Measurements from ENCODE around the gene PARP8.
A peak's percentile ranks its signal among the peaks of the same experiment; 100 is the strongest.
"Not testable (repeated sequence)": the region's sequence is repeated elsewhere in the genome, so short reads cannot be mapped to it uniquely, and the experiment has no call there.

The PARP8 gene

DNA sequence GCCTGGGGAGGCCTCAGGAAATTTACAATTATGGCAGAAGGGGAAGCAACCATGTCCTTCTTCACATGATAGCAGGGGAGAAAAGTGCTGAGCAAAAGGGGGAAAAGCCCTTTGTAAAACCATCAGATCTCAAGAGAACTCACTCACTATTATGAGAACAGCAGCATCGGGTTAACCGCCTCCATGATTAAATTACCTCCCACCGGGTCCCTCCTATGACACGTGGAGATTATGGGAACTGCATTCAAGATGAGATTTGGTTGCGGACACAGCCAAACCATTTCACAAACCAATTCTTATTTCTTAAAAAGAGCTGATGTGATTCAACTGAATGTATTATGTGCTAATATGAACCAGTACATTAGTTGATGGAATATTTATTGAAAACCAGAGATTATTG lies 63.9 kb downstream of the PARP8 start:
- DNase-seq = no peak

DNA sequence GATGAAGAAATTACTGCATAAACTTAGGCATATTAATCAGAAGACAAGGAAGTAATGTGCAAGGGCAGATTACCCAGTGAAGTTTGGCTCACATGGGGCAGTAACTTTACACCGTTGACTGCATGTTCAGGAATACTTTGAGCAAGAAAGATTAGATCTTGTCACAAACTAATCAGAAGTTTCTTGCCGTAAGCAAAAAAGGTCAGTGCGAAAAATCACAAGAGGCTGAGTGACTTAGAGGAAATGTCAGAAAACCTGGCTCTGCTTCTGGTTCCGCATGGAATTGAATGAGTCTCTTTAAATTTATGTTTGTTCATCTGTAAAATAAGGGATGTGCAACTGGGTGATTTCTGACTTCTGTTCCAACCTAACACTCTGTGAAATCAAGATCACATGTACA lies 64.4 kb downstream of the PARP8 start:
- no peak for DNase-seq

DNA sequence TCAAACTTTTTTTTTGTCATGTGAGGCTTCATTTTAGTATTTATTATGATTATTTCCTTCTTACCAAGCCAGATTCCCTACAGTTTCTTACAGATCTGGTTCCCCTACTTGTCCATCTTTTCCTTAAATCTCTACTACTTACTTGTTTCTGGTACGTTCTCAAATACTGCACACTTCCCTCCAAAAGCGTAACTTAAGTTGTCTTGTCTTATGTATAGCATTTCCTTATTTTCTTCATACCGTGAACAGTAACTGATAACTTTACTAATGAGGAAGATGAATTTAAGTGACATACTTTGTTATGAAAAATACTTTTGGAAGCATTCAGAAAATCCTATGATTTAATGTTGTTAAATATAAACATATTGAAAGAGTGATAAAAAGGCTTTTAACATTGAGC lies 67.3 kb downstream of the PARP8 start:
- no peak for DNase-seq

DNA sequence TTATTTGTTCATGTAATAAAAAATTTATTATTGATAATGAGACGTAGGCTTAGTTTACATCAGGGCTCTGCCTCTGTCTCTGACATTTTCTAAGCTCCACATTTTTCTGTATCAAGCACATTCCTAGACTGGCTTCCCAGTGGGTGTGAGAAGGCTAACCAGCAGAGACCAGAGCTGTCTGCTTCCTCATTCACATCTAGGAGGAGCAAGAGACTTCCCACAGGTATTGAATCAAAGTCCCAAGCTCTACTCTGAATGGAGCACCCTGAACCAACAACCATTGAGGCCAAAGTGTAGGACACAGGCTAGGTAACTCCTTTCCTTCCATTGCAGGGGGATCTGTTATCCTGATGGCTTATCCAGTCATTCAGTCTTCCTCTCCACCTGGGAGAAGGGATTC lies 72.4 kb downstream of the PARP8 start:
- DNase-seq = no peak

DNA sequence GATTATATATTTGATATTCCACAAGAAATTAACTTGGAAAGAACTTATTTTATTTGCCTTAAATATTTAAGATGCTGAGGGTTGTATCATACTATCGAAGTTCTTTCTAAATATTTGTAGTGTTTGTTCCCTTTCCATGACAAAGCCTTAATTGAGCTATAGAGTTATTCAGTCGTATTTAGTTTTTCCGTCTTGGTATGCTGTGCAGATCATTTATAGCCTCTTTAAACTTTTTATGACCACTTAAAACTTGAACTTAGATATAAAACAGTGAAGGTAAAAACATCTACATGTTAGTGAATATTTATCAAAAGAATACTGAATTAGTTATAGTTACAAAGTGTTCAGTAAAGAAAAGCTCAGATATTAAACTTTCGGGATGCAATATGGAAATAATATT lies 74.4 kb downstream of the PARP8 start:
- no peak for DNase-seq

DNA sequence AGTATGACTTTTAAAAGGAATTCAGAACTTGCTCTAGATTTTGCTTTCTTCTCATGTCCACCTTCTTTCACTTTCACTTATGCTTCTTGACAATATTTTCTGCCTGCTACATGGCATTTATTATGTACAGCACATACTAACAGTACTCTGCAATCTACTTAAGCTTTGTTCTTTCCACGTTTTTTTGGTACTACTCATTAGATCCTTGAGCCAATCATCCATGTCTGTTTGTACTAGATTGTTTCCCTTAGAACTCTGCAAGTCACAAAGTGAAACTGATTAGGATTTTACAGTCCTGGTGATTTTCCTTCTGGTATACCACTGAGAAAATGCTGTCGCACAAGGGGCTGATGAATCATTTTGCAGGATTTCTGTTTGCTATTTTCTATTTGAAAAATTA lies 78.3 kb downstream of the PARP8 start:
- peak; percentile 21 for DNase-seq

DNA sequence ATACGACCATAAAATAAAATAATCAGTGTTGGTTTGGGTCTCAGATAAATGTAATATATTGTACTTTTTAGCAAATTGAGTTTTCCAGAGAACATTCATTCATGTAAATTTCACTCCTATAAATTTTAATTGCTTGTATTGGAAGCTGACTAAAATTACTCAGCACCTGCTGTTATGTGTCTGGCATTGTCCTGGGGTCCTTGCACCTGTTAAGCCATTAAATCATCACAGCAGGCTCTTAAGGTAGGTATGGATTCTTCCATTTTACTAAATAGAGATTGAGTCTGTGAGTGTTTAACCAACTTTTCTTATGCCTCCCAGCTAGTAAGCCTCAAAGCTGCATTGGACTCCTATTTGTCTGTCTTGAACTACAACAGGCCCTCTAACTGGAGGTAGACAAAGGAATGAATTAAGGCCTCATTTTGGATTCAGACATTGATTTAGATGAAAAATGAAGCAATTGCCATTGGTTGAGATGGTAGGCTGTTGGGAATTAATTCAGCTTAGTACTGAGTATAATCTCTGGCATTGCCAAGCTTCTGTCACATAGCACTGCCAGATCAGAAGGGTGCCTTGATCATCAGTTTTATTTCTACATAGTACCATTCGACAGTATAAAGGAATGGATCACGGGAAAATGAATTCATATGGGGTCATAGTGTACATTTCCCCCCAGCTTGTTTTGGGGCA lies 78.9 kb downstream of the PARP8 start:
- DNase-seq = no peak

DNA sequence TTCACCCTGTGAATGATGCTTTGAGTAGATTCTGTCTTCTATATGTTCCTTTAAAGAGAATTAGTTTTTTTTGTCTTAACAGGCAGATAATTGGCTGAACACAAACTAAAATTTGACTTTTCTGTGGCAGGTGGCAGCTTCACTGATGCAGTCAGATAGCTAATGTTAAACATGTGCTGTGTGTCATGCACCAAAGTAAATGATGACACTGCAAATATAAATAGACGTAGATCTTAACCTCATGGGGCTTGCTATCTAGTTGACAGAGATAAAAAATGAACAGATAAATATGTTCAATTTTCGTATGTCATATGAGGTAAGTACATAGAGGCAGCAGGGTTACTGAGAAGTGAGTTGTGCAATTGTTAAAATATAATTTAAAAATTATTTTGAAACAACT lies 82.7 kb downstream of the PARP8 start:
- DNase-seq = no peak

DNA sequence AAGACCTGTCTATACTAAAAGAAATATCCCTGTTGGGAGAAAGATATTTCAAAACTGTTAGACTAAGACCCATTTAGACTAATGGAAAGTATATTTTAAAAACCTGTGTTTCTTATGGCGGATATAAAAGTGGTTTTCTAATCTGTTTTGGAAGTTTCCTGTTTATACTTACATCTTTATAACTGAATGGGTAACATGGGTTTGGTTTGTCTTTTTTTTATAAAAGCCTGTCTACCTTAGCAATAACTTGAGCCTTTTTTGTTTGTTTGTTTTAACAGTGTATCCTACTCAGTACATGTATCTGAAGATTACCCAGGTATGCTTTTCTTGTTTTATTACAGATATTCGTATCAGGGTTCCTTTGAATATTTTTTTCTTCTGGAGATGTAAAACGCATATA lies 83.4 kb downstream of the PARP8 start:
- DNase-seq = no peak

DNA sequence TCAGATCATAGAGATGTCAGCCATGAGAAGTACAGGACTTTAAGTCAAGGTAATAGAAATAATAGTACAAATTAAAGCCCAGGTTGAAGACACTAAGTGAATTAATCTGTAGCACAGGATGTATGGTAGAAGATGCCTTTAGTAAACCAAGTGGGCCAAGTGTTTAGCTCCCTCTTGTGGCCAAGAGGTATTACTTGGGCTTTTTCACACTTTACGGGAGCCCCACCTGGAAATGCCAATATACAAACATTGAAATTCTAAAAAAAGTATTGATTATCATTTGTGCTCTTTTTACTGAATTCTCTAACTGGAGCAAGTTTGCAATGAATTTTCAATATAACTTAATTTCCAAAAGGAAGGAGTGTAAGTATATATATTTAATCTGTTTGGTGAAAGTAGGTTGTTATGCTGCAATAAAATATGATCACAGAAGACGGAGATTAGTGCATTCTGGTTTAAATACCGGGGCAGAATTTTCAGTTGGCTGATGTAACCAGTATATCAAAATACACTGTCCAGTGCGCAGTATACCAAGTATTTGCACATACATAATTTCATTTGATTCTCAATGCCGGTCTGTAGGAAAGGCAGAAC lies 84.7 kb downstream of the PARP8 start:
- DNase-seq = peak; percentile 79

DNA sequence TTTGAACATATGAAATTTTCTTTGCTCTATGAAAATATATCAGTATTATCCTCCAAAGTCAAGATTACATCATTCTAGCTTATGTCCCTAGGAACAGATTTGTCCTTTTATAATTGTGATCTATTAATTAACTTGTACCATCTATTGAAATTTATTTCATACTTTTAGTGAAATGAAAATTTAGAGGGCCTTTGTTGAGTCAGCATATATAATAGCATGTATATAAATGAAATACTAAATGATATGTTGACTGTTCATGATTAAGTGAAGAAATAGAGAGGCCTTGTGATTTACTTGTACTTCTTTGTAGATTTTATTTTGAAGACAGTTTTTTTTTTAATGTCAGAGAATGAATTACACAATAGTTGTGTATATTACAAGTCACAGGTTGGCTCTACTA lies 86.4 kb downstream of the PARP8 start:
- no peak for DNase-seq

DNA sequence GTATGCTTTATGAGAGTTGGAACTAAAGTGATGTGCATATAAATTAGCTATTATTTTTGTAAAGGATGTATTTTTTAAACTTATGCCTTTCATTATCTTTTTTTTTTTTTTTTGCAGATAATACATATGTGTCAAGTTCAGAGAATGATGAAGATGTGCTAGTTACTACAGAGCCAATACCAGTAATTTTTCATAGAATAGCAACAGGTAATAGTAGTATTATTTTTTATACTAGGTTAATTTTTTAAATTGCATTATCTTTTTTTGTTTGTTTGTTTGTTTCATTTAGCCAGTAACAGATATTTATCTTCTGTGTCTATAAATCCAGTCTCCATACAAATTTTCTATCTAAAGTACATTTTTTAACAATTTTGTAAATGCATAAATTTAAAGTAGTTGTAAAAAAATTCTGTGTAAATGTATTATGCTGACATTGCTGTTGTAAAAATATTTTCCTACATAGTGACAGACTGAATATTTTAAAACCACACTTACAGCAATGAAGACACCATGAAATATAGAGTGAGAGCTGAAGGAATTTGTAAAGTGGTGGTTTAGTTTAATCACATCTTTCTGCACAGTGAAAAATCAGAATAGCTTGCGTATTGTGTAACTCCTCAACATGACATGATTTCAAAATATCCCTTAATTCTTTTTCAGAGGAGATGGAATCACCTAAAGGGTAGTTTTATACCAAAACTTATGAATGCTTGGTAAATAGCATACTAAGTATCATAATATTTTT lies 93.3 kb downstream of the PARP8 start:
- DNase-seq = no peak

DNA sequence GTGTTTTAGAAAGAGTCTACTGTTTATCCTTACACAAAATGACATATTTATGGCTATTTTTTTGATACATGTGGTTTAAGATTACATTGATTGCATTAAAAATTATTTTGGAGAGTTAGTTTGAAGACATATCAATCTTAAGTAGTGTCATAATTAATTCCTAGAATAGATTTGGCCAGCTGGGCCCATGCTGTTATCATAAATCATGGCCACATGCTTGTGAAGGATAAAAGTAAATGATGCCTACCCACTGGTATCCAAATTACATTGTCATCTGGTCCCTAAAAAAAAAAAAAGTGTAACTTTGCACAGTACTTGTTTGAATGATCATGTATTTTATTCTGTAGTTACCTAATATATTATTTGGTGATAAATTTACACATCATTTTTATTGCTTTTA lies 96.9 kb downstream of the PARP8 start:
- DNase-seq = no peak

DNA sequence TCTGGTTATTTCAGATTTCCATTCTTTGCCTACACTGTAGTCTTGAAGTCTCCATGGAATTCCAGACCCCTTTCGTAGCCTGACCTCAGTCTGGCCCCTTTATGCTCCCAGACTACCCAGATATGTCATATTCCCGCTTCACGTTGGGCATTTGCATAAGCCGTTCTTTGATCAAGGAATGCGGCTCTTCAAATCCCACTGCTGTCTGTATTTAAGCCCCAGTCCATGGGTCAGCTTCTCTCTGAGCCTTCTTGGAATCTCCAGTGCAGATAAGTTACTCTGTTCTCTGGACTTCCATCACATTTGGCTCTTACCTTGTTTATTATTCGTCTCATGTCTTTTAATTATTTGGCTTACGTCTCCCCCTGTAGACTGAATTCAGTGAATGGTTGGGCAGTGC lies 97.4 kb downstream of the PARP8 start:
- DNase-seq = no peak

DNA sequence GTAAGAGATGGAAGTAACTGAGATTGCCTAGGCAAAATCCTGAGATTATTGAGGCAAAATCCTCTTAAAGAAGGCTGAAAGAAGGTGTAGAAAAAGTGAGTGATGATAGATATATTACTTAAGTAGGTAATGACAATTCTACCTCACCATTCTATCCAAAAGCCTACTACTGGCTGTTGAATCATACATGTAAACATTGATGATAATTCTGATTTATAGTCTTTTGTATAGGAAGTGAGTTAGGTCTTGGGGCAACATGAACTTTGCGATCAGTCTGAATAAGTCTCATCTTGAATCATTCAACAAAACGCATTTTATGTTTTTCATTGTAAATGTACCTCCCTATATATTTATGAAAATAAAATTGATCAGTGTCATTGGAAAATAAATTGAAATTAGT lies 99.6 kb downstream of the PARP8 start:
- DNase-seq = no peak

DNA sequence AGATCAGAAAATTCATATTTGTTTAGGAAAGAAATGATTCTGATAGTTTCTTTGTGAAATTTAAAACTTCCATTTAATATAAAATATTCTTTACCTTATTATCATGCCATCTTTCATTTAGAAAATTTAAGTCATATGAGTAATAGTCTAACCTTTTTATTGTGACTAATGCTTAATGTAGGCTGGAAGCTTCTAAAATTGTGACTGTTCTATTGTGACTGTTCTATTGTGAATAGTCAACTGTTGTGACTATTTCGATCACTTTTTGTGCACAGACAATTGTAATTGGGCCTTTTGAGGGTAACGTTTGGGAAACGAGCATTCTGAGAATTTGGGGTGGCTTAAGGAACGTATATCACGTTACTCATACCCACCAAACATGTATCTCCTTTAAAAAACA lies 100.0 kb downstream of the PARP8 start:
- no peak for DNase-seq

DNA sequence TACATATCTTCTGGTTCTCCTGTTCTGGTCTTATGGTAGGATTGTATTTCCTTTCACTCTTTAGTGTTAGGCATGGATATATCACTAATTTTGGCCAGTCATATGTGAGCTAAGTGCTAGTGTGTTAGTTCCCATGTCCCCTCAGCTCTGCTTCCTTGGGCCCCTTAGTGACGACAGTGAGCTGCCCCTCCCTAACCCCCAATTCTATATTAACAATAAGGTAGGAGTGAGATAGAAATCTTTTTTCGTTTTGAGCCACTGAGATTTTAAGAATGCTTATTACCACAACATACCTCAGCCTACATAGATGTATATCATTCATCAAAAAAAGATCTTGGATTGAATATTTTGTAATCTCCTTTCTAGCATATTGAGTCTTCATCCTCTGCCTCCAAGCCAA lies 100.5 kb downstream of the PARP8 start:
- no peak for DNase-seq

DNA sequence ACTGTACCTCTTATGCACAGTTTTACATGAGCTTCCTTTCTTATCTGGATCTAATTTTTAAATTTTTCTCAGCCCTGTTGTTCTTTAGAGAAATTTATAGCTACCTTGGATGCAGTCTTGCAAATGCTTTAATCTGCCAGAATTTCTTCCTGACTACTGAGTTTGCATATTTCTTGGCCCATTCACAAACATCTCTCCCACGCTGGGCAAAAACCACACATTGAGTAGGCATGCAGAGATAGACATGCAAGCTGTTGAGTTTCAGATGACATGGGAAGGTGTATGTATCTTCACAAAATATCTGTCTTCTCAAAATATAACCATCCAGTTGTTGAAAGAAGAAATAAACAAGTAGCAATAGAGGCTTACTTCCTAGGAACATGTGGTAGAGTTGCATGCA lies 101.2 kb downstream of the PARP8 start:
- no peak for DNase-seq

DNA sequence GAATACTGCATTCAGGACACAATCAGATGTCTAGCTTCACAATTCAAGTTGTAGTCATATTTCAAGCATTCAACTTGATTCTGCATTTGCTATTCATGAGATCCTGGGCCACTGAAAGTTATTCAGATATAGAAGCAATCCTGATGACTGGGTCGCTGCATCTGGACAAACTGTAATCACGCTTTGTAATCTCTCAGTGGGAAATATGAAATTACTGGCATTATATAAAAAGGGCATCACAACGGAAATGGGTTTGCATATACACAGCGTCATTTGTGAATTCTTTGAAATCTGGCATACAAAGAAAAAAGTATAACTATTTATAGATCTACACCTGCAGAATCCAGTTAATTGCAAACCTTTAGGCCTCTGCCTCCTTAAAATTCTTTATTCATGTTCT lies 102.2 kb downstream of the PARP8 start:
- DNase-seq = no peak

DNA sequence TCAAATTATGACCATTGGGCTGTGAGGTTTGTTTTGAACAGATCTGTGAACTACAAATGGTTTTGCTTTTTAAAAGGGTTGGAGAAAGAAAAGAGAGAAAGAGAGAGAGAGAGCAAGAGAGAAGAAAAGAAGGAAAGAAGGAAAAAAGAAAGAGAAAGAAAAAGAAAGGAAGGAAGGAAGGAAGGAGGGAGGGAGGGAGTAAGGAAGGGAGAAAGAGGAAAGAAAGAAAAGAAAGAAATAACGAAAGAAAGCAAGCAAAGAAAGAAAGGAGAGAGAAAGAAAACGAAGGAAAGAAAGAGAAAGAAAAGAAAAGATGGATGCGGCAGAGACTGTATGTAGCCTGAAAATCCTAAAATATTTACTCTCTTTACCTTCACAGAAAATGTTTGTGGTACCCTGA lies 104.0 kb downstream of the PARP8 start:
- DNase-seq = no peak

DNA sequence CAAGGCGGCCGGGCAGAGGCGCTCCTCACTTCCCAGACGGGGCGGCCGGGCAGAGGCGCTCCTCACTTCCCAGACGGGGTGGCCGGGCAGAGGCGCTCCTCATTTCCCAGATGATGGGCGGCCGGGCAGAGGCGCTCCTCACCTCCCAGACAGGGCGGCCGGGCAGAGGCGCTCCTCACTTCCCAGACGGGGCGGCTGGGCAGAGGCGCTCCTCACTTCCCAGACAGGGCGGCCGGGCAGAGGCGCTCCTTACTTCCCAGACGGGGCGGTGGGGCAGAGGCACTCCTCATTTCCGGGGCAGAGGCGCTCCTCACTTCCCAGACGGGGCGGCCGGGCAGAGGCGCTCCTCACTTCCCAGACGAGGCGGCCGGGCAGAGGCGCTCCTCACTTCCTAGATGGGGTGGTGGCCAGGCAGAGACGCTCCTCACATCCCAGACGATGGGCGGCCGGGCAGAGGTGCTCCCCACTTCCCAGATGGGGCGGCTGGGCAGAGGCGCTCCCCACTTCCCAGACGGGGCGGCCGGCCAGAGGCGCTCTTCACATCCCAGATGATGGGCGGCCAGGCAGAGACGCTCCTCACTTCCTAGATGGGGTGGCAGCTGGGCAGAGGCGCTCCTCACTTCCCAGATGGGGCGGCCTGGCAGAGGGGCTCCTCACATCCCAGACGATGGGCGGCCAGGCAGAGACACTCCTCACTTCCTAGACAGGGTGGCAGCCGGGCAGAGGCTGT lies 108.2 kb downstream of the PARP8 start:
- not testable (repeated sequence) for DNase-seq

DNA sequence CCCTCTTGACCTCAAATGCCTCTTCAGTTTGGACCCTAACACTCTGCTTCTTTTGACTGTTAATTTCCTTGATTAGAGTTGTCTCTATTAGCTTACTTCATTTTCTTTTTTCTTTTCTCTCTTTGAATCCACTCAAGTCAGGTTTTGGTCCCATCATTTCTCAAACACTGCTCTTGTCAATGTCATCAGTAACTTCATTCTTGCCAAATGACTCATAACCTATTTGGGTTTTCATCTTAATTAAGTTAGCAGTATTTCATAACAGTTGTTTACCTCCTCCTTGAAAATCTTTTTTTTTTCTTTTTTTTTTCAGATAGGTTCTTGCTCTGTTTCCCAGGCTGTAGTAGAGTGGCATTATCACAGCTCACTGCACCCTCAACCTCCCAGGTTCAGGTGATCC lies 119.6 kb downstream of the PARP8 start:
- DNase-seq = no peak

DNA sequence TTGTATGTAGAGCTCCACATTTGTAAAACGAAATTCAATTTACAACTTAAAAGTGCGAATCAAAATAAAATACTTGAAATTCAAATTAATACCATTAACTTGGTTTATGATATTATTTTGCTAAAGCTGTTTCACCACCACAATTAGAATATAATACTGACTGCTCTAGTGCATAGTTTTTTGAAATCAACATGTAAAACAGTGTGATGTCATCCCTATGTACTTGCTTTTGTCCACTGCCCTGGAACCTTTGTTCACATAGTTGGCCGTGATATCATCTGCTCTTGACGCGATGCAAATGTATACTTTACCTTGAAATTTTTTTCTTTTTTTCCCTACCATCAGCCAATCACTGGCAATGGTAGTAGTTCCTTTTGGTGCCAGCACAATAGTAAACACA lies 125.4 kb downstream of the PARP8 start:
- DNase-seq = peak; percentile 2

DNA sequence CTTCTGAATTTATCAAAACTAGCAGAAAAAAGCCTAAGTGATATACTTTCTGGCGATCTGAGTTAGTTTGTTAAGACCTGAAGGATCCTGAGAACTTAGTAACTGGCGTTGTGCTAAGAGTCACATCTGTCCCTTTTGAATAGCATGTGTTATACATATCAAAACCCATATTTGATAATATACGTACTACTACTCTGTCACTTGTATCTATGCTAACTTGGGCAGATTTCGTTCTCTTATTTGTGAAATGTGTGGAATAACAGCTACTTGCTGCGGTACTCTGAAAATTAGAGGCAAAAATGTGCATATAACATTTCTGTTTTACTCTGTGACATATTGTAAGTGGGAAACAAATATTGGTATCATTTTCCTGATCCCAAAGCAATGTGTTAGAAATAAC lies 126.4 kb downstream of the PARP8 start:
- no peak for DNase-seq
